ENCODE measurements around the gene GP9. TPM values are rescaled to one million over a fixed set of nuclear protein-coding genes. Genes with fewer than 3 reads are reported as not detected.
A peak's percentile ranks its signal among the peaks of the same experiment; 100 is the strongest.

Gene GP9
- total and polyA plus RNA-seq, 2 donors (not counting 1 experiment from before 2014, with no cell fraction given), result not detected

DNA sequence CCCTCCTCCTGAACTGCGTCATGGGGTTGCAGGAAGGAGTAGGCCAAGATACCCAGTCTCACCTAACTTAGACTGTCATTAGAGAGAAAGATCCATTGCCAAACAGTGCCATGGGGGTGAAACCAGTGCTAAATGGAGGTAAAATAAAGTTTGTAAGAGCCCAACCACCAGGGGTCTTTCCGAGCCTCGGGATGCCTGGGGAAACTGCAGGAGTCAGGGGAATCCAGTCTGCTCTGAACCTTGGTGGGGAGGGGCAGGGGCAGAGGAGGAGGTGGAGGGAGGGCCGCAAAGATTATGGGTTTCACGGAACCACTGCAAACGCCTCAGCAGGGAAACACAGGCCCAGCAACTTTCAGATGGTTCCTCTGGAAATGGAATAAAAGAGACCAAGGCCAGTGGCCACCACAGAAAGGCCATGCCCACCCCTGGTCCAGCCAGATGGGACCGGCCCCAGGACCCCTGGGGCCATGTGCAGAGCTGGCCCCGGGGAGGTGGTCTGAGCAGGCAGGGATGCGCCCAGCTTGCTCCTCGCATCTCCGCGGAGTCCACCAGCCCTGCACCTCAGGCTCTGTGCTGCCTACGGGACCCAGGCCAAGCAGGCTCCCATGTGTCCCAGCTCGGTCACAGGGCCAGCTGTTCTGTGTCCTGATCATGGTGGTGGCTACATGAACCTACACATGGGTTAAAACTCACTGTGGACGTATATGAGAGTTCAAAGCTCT is 19.8 kb upstream of the GP9 start:
- H3K4me3 ChIP-seq (ENCODE audit: control extremely low read depth in 1 of 5, extremely low read depth in 1 of 5, insufficient read depth in 1 of 5, low read depth in 2 of 5, low read length in 4 of 5), result no peak overlapping the region
- H3K4me1 Mint-ChIP-seq, result peaks cover 2% of the 10 kb centered on the region
- no peak overlapping the region for H3K4me3 Mint-ChIP-seq
- ATAC-seq (ENCODE audit: low read depth) (no peak), DNase-seq (no peak)
- CTCF ChIA-PET, result interaction anchor here (2.4 kb wide), 1 partner anchor 13 kb away, joined by 7 read pairs; no protein-coding TSS in a partner anchor
- no peak for TF ChIP-seq EZH2 (IDR thresholded peaks at IDR 0.05; ENCODE audit: borderline replicate concordance, insufficient read depth, low read depth, low read length, poor library complexity, severe bottlenecking)
- TF ChIP-seq CTCF (IDR thresholded peaks at IDR 0.05), result no peak
- peaks cover 0 to 30% (median 9%) of the 10 kb centered on the region in 4 experiments for H3K27me3 ChIP-seq (replicated peaks in 1 of 4; ENCODE audit: control extremely low read depth in 1 of 4, control insufficient read depth in 3 of 4, insufficient read depth in 4 of 4, low read length in 3 of 4)
- H3K27ac Mint-ChIP-seq, result no peak overlapping the region
- H3K9me3 ChIP-seq (ENCODE audit: control extremely low read depth in 1 of 3, control insufficient read depth in 2 of 3, insufficient read depth in 1 of 3, low read length in 2 of 3), result peaks cover 0 to 19% (median 4%) of the 10 kb centered on the region in 3 donors
- no peak overlapping the region for H3K4me2 ChIP-seq (replicated peaks; ENCODE audit: low read depth, low read length, poor library complexity, severe bottlenecking)
- intact Hi-C loops (cut with micrococcal nuclease), result no loop called here
- H3K36me3 ChIP-seq (replicated peaks in 1 of 2; ENCODE audit: control extremely low read depth in 1 of 2, control insufficient read depth in 1 of 2, extremely low read depth in 1 of 2, insufficient read depth in 2 of 2, low read length in 1 of 2), result no peaks in the 10 kb centered on the region
- POLR2A ChIA-PET, result no interaction called here
- no peak overlapping the region for H3K27ac ChIP-seq (ENCODE audit: low read length in 2 of 2)
- H4K20me1 ChIP-seq (ENCODE audit: control insufficient read depth, insufficient read depth, low read length, poor library complexity, severe bottlenecking), result no peaks in the 10 kb centered on the region
- no peak overlapping the region for H3K9ac ChIP-seq (ENCODE audit: low read length)
- H3K4me1 ChIP-seq (ENCODE audit: control insufficient read depth in 2 of 2, insufficient read depth in 2 of 2, low read length in 2 of 2), result peaks cover 0 to 4% of the 10 kb centered on the region in 2 donors
- H2AFZ ChIP-seq (ENCODE audit: insufficient read depth, low read depth, low read length, poor library complexity, severe bottlenecking), result no peak overlapping the region
- peaks cover 8% of the 10 kb centered on the region for H3K9me3 Mint-ChIP-seq (ENCODE audit: insufficient read depth)
- H3K79me2 ChIP-seq (ENCODE audit: control insufficient read depth, insufficient read depth, low read length), result no peaks in the 10 kb centered on the region
- peaks cover 58% of the 10 kb centered on the region for H3K27me3 Mint-ChIP-seq
- 97% methylated on average over 14 of the region's 15 CpGs for WGBS (ENCODE audit: insufficient coverage)

GRCh38 chr3:129045675-129046036 is 14.9 kb upstream of the GP9 start:
- Histone ChIP-seq H3K36me3 (replicated peaks in 1 of 2; ENCODE audit: control extremely low read depth in 1 of 2, control insufficient read depth in 1 of 2, extremely low read depth in 1 of 2, insufficient read depth in 2 of 2, low read length in 1 of 2) (no peaks in the 10 kb centered on the region), H4K20me1 (ENCODE audit: control insufficient read depth, insufficient read depth, low read length, poor library complexity, severe bottlenecking) (no peaks in the 10 kb centered on the region), H3K4me3 (ENCODE audit: control extremely low read depth in 1 of 5, extremely low read depth in 1 of 5, insufficient read depth in 1 of 5, low read depth in 2 of 5, low read length in 4 of 5) (peak overlapping the region in 3 of 5 experiments; percentile 32 to 34 (median 33)), H3K4me2 (replicated peaks; ENCODE audit: low read depth, low read length, poor library complexity, severe bottlenecking) (peak overlapping the region; percentile 77), H3K4me1 (ENCODE audit: control insufficient read depth in 2 of 2, insufficient read depth in 2 of 2, low read length in 2 of 2) (peaks cover 2 to 11% of the 10 kb centered on the region in 2 donors), H3K79me2 (ENCODE audit: control insufficient read depth, insufficient read depth, low read length) (no peaks in the 10 kb centered on the region), H3K27ac (ENCODE audit: low read length in 2 of 2) (no peak overlapping the region), H3K27me3 (replicated peaks in 1 of 4; ENCODE audit: control extremely low read depth in 1 of 4, control insufficient read depth in 3 of 4, insufficient read depth in 4 of 4, low read length in 3 of 4) (peaks cover 0 to 34% (median 12%) of the 10 kb centered on the region in 4 experiments), H2AFZ (ENCODE audit: insufficient read depth, low read depth, low read length, poor library complexity, severe bottlenecking) (peak overlapping the region; percentile 69), H3K9me3 (ENCODE audit: control extremely low read depth in 1 of 3, control insufficient read depth in 2 of 3, insufficient read depth in 1 of 3, low read length in 2 of 3) (peaks cover 1 to 22% (median 8%) of the 10 kb centered on the region in 3 donors), H3K9ac (ENCODE audit: low read length) (peak overlapping the region; percentile 39)
- Mint-ChIP-seq H3K4me3 (peak overlapping the region; percentile 45), H3K4me1 (peaks cover 2% of the 10 kb centered on the region), H3K9me3 (ENCODE audit: insufficient read depth) (peaks cover 13% of the 10 kb centered on the region), H3K27me3 (peaks cover 43% of the 10 kb centered on the region), H3K27ac (no peak overlapping the region)
- ATAC-seq (ENCODE audit: low read depth), result peak; percentile 54
- WGBS (ENCODE audit: insufficient coverage), result 6% methylated on average over 43 of the region's 43 CpGs
- TF ChIP-seq CTCF (IDR thresholded peaks at IDR 0.05), result no peak
- no peak for TF ChIP-seq EZH2 (IDR thresholded peaks at IDR 0.05; ENCODE audit: borderline replicate concordance, insufficient read depth, low read depth, low read length, poor library complexity, severe bottlenecking)
- intact Hi-C loops (cut with micrococcal nuclease), result no loop called here
- POLR2A ChIA-PET, result no interaction called here
- CTCF ChIA-PET, result no interaction called here
- peak; percentile 44 for DNase-seq

Measured in B cell (primary cell).